Ectodermal cell (in vitro differentiated cells): ENCODE measurements around the gene STAM.
"Not testable (repeated sequence)": the region's sequence is repeated elsewhere in the genome, so short reads cannot be mapped to it uniquely, and the experiment has no call there.

ENCODE experiments used
- H3K27ac ChIP-seq: 2 replicates; pipeline ENCODE4 v1.7.0; 2013; ENCODE audit warnings: mild to moderate bottlenecking, low read depth, low read length; ENCODE audit not compliant: insufficient read depth, poor library complexity, severe bottlenecking
- H3K27me3 ChIP-seq: 2 replicates; pipeline ENCODE4 v1.7.0; 2013; ENCODE audit warnings: mild to moderate bottlenecking, low read length; ENCODE audit not compliant: insufficient read depth, control insufficient read depth, poor library complexity, severe bottlenecking
- H3K36me3 ChIP-seq: one replicate; pipeline ENCODE4 v1.7.0; 2013; ENCODE audit warnings: low read length; ENCODE audit not compliant: control insufficient read depth, insufficient read depth
- H3K4me1 ChIP-seq: one replicate; pipeline ENCODE4 v1.7.0; 2013; ENCODE audit warnings: low read length; ENCODE audit not compliant: control insufficient read depth, insufficient read depth
- H3K4me3 ChIP-seq: 2 replicates; pipeline ENCODE4 v1.7.0; 2013; ENCODE audit warnings: low read depth, low read length, control low read depth; ENCODE audit not compliant: insufficient read depth
- H3K9me3 ChIP-seq: 2 replicates; pipeline ENCODE4 v1.7.0; 2013; ENCODE audit warnings: mild to moderate bottlenecking, low read length, moderate library complexity; ENCODE audit not compliant: control insufficient read depth
- WGBS, 2 experiments: methylation state at CpG; one replicate each; pipeline ENCODE4 v1.1.7; 2013; ENCODE audit warnings: missing lambda C conversion rate in 2 of 2; 5-methylcytosine and 5-hydroxymethylcytosine counted together

Gene STAM

DNA sequence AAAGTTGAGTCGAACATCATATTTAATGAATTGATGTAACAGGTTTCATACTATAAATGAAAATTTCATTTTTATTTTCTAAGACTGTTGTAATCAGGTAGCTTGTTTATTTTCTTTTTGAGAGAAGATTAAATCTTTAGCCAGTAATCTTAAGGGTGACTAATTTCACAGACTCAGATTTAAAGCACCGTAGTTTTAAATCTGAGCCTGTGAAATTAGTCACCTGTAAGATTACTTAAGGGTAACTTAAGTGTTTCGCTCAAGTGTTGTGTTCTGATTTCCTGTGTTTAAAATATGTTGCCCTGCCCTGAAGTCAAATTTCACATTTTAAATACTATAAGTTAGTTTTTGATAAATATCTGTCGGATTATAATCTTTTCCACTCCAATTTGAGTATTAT lies 72.2 kb downstream of the STAM start:
- 92 to 100% methylated on average over 1 to 3 of the region's 4 CpGs for WGBS, 2 experiments
- Histone ChIP-seq H3K27me3 (no peaks in the 10 kb centered on the region), H3K4me1 (no peaks in the 10 kb centered on the region), H3K9me3 (no peaks in the 10 kb centered on the region), H3K4me3 (no peak overlapping the region), H3K36me3 (peaks cover 11% of the 10 kb centered on the region), H3K27ac (no peak overlapping the region)

- not testable (repeated sequence) for H3K4me3 ChIP-seq, H3K36me3 ChIP-seq
- WGBS, 2 experiments, result 92 to 95% methylated on average over 24 of the region's 25 CpGs
These were observed 78.5 kb downstream of the STAM start for GRCh38 chr10:17722317-17723014.

DNA sequence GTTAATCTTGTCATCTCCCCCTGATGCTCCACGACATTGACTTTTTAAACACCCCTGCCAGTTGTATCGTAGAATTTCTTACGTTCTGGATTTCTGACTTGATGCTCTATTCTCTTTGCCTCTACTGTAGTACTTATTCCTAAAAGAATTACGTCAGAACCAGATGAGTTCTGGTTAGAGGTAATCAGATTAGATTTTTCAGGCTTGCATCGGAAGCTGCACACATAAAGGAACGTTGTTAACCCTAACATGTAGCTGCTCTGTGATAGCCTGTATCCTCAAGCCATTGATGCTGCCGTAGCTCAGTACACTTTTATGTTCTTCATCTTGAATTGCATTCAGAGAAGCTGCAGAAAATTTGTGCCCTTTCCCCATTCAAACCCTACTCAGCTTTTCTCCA lies 81.8 kb downstream of the STAM start:
- no peak overlapping the region for H3K4me3 ChIP-seq
- H3K4me1 ChIP-seq, result no peaks in the 10 kb centered on the region
- H3K9me3 ChIP-seq, result no peaks in the 10 kb centered on the region
- H3K27ac ChIP-seq, result no peak overlapping the region
- no peaks in the 10 kb centered on the region for H3K27me3 ChIP-seq
- WGBS, 2 experiments, result 86 to 93% methylated on average over 7 of the region's 7 CpGs
- peaks cover 7% of the 10 kb centered on the region for H3K36me3 ChIP-seq

More at GRCh38 chr10:17722317-17723014, 78.5 kb downstream of the STAM start:
- H3K27ac ChIP-seq, H3K9me3 ChIP-seq, H3K4me1 ChIP-seq, H3K27me3 ChIP-seq: not testable (repeated sequence)

GRCh38 chr10:17729630-17730029 lies 85.7 kb downstream of the STAM start:
- H3K27ac ChIP-seq, result no peak overlapping the region
- H3K4me1 ChIP-seq, result no peaks in the 10 kb centered on the region
- no peaks in the 10 kb centered on the region for H3K36me3 ChIP-seq
- H3K27me3 ChIP-seq, result no peaks in the 10 kb centered on the region
- H3K9me3 ChIP-seq, result no peaks in the 10 kb centered on the region
- 88 to 96% methylated on average over 5 to 6 of the region's 6 CpGs for WGBS, 2 experiments
- H3K4me3 ChIP-seq, result no peak overlapping the region

- Histone ChIP-seq H3K27me3 (no peaks in the 10 kb centered on the region), H3K27ac (no peak overlapping the region), H3K4me1 (no peaks in the 10 kb centered on the region), H3K36me3 (no peaks in the 10 kb centered on the region), H3K4me3 (no peak overlapping the region), H3K9me3 (no peaks in the 10 kb centered on the region)
- 90 to 95% methylated on average over 7 to 8 of the region's 8 CpGs for WGBS, 2 experiments
These were observed 86.7 kb downstream of the STAM start for GRCh38 chr10:17730667-17731066.

DNA sequence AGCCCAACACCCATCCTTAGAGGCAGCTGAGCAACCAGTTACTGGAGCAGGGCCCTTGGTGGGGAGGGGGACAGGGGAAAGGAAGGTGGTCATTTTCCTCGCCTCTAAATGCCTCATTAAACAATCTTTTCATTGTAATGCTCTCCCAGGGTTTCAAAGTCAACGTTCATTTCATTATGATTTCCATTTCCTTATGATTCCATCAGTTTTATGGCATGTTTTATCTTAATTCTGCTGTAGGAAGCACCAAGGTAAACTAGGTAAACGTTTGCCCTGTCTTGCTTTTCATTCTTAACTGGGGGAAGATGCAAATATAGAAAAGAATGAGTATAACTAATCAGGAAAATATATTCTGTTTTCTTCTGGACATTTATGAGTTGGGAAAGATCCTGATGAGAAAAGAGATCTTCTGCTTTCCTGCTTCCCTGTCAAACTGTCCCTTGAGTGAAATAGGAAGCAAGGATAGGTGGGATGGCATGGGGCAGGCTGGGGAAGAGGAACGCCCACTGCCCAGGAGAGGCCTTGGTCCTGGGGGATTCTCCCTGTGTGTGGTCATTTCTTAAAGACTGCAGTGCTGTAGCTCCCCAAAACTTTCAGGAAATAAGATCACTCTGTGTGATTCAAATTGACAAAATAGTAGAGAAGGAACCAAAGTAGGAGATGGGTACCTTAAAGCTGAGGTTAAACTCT lies 87.5 kb downstream of the STAM start:
- WGBS, 2 experiments, result 91% methylated on average over 4 of the region's 4 CpGs
- Histone ChIP-seq H3K9me3 (no peaks in the 10 kb centered on the region), H3K4me3 (no peak overlapping the region), H3K4me1 (no peaks in the 10 kb centered on the region), H3K36me3 (no peaks in the 10 kb centered on the region), H3K27me3 (no peaks in the 10 kb centered on the region), H3K27ac (no peak overlapping the region)

DNA sequence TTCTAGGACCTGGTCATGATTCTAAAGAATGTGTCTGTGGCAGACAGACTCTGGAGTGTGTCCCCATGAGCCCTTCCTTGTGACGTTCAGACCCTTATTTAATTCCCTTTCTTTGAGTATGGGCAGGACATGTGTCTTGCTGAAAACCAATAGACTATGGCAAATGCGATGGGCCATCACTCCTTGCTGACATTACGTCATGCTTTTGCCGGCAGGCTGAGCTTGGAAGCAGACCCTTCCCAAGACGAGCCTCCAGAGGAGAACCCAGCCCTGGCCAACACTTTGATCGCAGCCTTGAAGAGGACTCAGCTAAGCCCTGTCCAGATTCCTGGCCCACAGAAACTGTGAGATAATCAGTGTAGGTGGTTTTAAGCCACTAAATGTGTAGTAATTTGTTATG lies 89.7 kb downstream of the STAM start:
- no peak overlapping the region for H3K27ac ChIP-seq
- H3K4me1 ChIP-seq, result no peaks in the 10 kb centered on the region
- no peaks in the 10 kb centered on the region for H3K36me3 ChIP-seq
- WGBS, 2 experiments, result 94 to 97% methylated on average over 6 of the region's 6 CpGs
- no peaks in the 10 kb centered on the region for H3K27me3 ChIP-seq
- H3K9me3 ChIP-seq, result no peaks in the 10 kb centered on the region
- no peak overlapping the region for H3K4me3 ChIP-seq

DNA sequence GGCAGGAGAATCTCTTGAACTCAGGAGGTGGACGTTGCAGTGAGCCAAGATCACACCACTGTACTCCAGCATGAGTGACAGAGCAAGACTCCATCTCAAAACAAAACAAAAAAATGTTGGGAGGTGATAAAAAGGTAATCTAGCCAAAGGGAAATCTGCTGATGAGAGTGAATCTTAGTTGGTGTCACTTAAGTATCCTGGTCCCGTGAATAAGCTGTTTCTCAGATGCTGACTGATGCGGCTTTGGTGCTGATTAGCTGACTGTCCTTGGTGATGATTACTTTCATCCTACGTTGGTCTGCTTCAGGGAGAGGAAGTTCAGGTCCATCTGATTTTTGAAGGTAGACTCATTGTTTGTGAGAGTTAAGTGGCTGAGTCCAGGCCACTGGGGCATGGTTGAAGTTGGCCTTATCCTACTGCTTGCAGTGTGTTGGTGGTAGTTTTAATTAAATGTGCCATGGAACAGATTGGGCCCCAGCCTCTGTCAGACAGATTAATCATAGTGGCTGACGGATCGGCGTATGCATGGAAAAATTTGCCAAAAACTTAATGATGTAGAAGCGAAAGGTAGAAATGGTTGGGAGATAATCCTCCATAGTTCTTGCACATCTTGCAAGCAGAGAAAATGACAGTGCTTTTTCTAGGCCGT lies 90.6 kb downstream of the STAM start:
- WGBS, 2 experiments, result 94% methylated on average over 9 of the region's 9 CpGs
- no peaks in the 10 kb centered on the region for H3K4me1 ChIP-seq

DNA sequence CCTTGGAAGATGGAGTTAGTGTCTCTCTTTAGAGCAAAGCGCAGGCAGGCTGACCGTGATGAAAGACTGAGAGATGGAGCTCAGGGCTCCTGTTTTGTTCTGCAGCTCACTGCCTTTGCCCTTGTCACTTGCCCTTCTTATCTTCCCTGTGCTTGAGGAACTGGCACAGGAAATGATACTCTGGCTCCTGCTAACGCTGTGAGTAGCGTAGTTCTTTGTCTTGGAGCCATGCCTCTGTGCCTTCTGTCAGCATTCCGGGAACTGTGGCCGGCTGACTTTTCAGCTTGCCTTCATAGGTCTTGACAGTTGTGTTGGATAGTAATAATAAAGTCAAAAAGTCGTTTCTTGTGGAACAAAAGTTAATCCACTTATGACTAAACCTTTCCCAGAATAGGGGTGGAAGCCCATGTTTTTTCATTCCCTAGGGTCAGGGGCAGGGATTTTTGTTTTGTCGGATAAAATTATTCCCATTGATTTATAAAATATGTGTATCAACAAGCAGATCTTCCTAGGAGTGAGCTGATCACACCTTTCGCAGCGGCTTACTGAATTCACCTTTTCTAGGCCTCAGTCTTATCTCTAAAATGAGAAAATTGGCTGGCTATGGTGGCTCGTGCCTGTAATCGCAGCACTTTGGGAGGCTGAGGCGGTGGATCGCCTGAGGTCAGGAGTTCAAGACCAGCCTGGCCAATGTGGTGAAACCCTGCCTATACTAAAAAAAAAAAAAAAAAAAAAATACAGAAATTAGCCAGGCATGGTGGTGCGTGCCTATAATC lies 91.4 kb downstream of the STAM start:
- Histone ChIP-seq H3K27ac (no peak overlapping the region), H3K27me3 (no peaks in the 10 kb centered on the region), H3K9me3 (no peaks in the 10 kb centered on the region), H3K36me3 (no peaks in the 10 kb centered on the region), H3K4me1 (no peaks in the 10 kb centered on the region), H3K4me3 (no peak overlapping the region)
- WGBS, 2 experiments, result 93% methylated on average over 14 to 15 of the region's 15 CpGs

More for the DNA sequence above, 90.6 kb downstream of the STAM start:
- H3K4me3 ChIP-seq, result no peak overlapping the region
- no peaks in the 10 kb centered on the region for H3K27me3 ChIP-seq
- no peaks in the 10 kb centered on the region for H3K9me3 ChIP-seq
- no peaks in the 10 kb centered on the region for H3K36me3 ChIP-seq
- no peak overlapping the region for H3K27ac ChIP-seq

DNA sequence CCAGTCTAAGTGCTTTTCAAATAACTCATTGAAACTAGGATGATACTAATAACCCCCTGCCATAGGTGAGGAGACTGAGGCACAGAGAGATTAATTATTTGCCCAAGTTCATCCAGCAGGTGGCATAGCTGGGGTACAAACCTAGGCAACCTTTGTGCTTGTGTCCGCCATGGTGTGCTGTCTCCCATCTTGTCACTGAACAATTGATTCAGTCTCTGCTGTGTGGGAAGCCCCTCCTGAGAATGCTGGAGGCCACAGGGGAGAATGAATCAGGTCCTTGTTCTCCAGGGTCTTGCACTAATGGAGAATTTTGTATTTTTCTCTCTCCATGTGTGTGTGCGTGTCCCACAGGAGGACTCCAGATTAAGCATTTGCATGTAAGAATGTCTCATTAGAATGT lies 92.3 kb downstream of the STAM start:
- WGBS, 2 experiments, result 81 to 87% methylated on average over 2 of the region's 2 CpGs
- no peaks in the 10 kb centered on the region for H3K27me3 ChIP-seq
- no peak overlapping the region for H3K4me3 ChIP-seq
- no peaks in the 10 kb centered on the region for H3K4me1 ChIP-seq
- H3K9me3 ChIP-seq, result no peaks in the 10 kb centered on the region
- no peaks in the 10 kb centered on the region for H3K36me3 ChIP-seq
- H3K27ac ChIP-seq, result no peak overlapping the region
